PFSK-1 (cell line): ENCODE data around the gene JDP2.

Experiments
- REST ChIP-seq, 2 experiments: IDR thresholded peaks; 2 replicates each; pipeline versions ENCODE4 v1.6.1 to v1.8.0; 2011 to 2012; ENCODE audit warnings: low read depth in 2 of 2, low read length in 2 of 2, control low read depth in 1 of 2, inconsistent platforms in 1 of 2, mild to moderate bottlenecking in 1 of 2, moderate library complexity in 1 of 2; ENCODE audit not compliant: insufficient read depth in 1 of 2
- SIN3A ChIP-seq: IDR thresholded peaks from 2 replicates; pipeline ENCODE4 v1.6.1; 2012; ENCODE audit warnings: mild to moderate bottlenecking, low read length, moderate library complexity, borderline replicate concordance; ENCODE audit not compliant: insufficient read depth
- TAF1 ChIP-seq: IDR thresholded peaks from 2 replicates; pipeline ENCODE4 v1.6.1; 2012; ENCODE audit warnings: low read length, control low read depth, borderline replicate concordance; ENCODE audit not compliant: insufficient read depth

DNA sequence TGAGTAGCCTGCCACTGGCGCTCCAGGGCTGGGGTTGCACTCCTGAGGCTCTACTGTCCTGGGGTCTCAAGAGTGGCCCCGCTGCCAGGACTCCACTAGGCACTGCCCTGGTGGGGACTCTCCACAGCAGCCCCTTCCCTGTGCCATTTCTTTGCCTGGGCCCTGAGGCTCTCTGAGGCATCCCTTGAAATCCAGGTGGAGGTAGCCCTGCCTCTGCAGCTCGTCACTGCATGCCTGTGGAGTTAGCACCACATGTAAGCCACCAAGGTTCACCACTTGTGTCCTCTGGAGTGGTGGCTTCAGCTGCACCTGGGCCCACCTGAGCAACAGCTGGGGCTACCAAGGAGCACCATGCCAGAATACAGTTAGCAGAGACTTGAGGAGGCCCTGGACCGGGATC, 54.5 kb downstream of the JDP2 start:
- TF ChIP-seq SIN3A (no peak), REST (IDR thresholded peaks at IDR 0.05; ENCODE audit: insufficient read depth in 1 of 2, low read depth in 2 of 2, low read length in 2 of 2) (no peak), TAF1 (no peak)
